GM23338 (cell line): ENCODE results near the gene NUP98. TPM values are rescaled to one million over a fixed set of nuclear protein-coding genes. Genes with fewer than 3 reads are reported as not detected.

Experiments used
- ATAC-seq: fragments of 200-7000 bp; cut with Tn5 transposase; 3 replicates; pipeline ENCODE4 v1.9.1; 2020
- DNase-seq: peaks from one replicate; pipeline ENCODE4 v3.0.0-alpha.2; 2015; ENCODE audit warnings: low spot score
- H2AFZ ChIP-seq: fragments of 200-600 bp; sonication (generic); 2 replicates; pipeline ENCODE4 v1.8.0; 2016; ENCODE audit warnings: antibody characterized with exemption, mild to moderate bottlenecking, moderate library complexity
- H3F3A ChIP-seq: fragments of 200-600 bp; sonication (generic); replicated peaks from 2 replicates; pipeline ENCODE4 v1.8.0; 2017; ENCODE audit warnings: antibody characterized with exemption, mixed run types, low read depth
- H3K27ac ChIP-seq: fragments of 200-600 bp; sonication (generic); 2 replicates; pipeline ENCODE4 v1.6.1; 2016; ENCODE audit warnings: low read depth
- H3K27me3 ChIP-seq: fragments of 200-600 bp; sonication (generic); 2 replicates; pipeline ENCODE4 v1.8.0; 2016; ENCODE audit warnings: mild to moderate bottlenecking, mixed run types, moderate library complexity; ENCODE audit not compliant: insufficient read depth
- H3K36me3 ChIP-seq: fragments of 200-600 bp; sonication (generic); 2 replicates; pipeline ENCODE4 v1.8.0; 2016; ENCODE audit warnings: mild to moderate bottlenecking; ENCODE audit not compliant: insufficient read depth
- H3K4me1 ChIP-seq: fragments of 200-600 bp; sonication (generic); 2 replicates; pipeline ENCODE4 v1.8.0; 2016; ENCODE audit warnings: mild to moderate bottlenecking, moderate library complexity; ENCODE audit not compliant: insufficient read depth
- H3K4me2 ChIP-seq: fragments of 200-600 bp; sonication (generic); 2 replicates; pipeline ENCODE4 v1.7.1; 2017; ENCODE audit warnings: mixed run types
- H3K4me3 ChIP-seq: fragments of 200-600 bp; sonication (generic); 2 replicates; pipeline ENCODE4 v1.6.1; 2016; ENCODE audit warnings: mixed run types
- H3K79me2 ChIP-seq: fragments of 200-600 bp; sonication (generic); replicated peaks from 2 replicates; pipeline ENCODE4 v1.8.0; 2017; ENCODE audit warnings: mild to moderate bottlenecking; ENCODE audit not compliant: insufficient read depth
- H3K9me2 ChIP-seq: fragments of 200-600 bp; sonication (generic); 2 replicates; pipeline ENCODE4 v1.8.0; 2017; ENCODE audit not compliant: insufficient read depth
- H4K20me1 ChIP-seq: fragments of 200-600 bp; sonication (generic); replicated peaks from 2 replicates; pipeline ENCODE4 v1.8.0; 2017; ENCODE audit warnings: mild to moderate bottlenecking; ENCODE audit not compliant: insufficient read depth
- H3K27ac Mint-ChIP-seq: 2 replicates; pipeline ENCODE4 v1.8.0; 2020; ENCODE audit warnings: inconsistent platforms, mild to moderate bottlenecking, moderate library complexity, mixed read lengths
- H3K27me3 Mint-ChIP-seq: 3 replicates; pipeline ENCODE4 v1.8.0; 2022; ENCODE audit warnings: low read depth, mild to moderate bottlenecking, moderate library complexity, mixed read lengths, inconsistent platforms; ENCODE audit not compliant: insufficient read depth, poor library complexity
- H3K36me3 Mint-ChIP-seq: 3 replicates; pipeline ENCODE4 v1.8.0; 2021; ENCODE audit warnings: low read depth, mild to moderate bottlenecking, inconsistent platforms, moderate library complexity, mixed read lengths
- H3K4me1 Mint-ChIP-seq: 3 replicates; pipeline ENCODE4 v1.8.0; 2020; ENCODE audit warnings: mild to moderate bottlenecking, inconsistent platforms, mixed read lengths
- H3K4me3 Mint-ChIP-seq: 3 replicates; pipeline ENCODE4 v1.8.0; 2021; ENCODE audit warnings: moderate library complexity, mild to moderate bottlenecking, inconsistent platforms, mixed read lengths
- H3K9me3 Mint-ChIP-seq: 3 replicates; pipeline ENCODE4 v1.8.0; 2020; ENCODE audit warnings: moderate library complexity, mild to moderate bottlenecking, inconsistent platforms, mixed read lengths
- CREB1 ChIP-seq: fragments of 250-450 bp; sonication (Bioruptor Pico); IDR thresholded peaks from 2 replicates; pipeline ENCODE4 v1.5.0; 2020; ENCODE audit warnings: low read depth, mild to moderate bottlenecking, moderate library complexity
- ETS1 ChIP-seq: IDR thresholded peaks from 2 replicates; pipeline ENCODE4 v1.6.1; 2016; ENCODE audit warnings: antibody characterized with exemption
- EZH2 ChIP-seq: fragments of 200-600 bp; sonication (generic); IDR thresholded peaks from one replicate; pipeline ENCODE4 v1.8.0; 2017; ENCODE audit warnings: antibody characterized with exemption, mild to moderate bottlenecking, low read depth; ENCODE audit not compliant: unreplicated experiment
- EZH2phosphoT487 ChIP-seq: fragments of 200-600 bp; sonication (generic); IDR thresholded peaks from one replicate; pipeline ENCODE4 v1.8.1; 2018; ENCODE audit warnings: antibody characterized with exemption; ENCODE audit not compliant: unreplicated experiment
- JUNB ChIP-seq: IDR thresholded peaks from one replicate; pipeline ENCODE4 v1.6.1; 2016; ENCODE audit warnings: antibody characterized with exemption; ENCODE audit not compliant: unreplicated experiment
- NANOG ChIP-seq: IDR thresholded peaks from 2 replicates; pipeline ENCODE4 v1.6.1; 2016; ENCODE audit warnings: antibody characterized with exemption, borderline replicate concordance
- STAT1 ChIP-seq: IDR thresholded peaks from one replicate; pipeline ENCODE4 v1.6.1; 2016; ENCODE audit warnings: antibody characterized with exemption; ENCODE audit not compliant: unreplicated experiment
- ZNF114 ChIP-seq: fragments of 250-450 bp; sonication (Bioruptor Pico); IDR thresholded peaks from 2 replicates; pipeline ENCODE4 v1.5.0; 2020; ENCODE audit warnings: mild to moderate bottlenecking, moderate library complexity
- ZNF331 ChIP-seq: fragments of 250-450 bp; sonication (Bioruptor Pico); IDR thresholded peaks from 2 replicates; pipeline ENCODE4 v1.5.0; 2020; ENCODE audit warnings: low read depth, mild to moderate bottlenecking, moderate library complexity
- ZNF462 ChIP-seq: fragments of 250-450 bp; sonication (Bioruptor Pico); IDR thresholded peaks from 2 replicates; pipeline ENCODE4 v1.5.0; 2020; ENCODE audit warnings: mild to moderate bottlenecking, moderate library complexity
- polyA plus RNA-seq: library from polyadenylated mRNA; unstranded; fragments of >200 nt; fragmentation: Nextera tagmentation; extraction: Ambion mirVana; gene quantifications from 2 replicates; pipeline ENCODE4 v1.2.1, GENCODE V29; 2016
- total RNA-seq: library from RNA; depleted of rRNA; stranded (reverse); fragments of >200 nt; shearing (Covaris generic); gene quantifications from 2 replicates; pipeline ENCODE4 v1.2.3, GENCODE V29; 2014
- TF ChIP-seq, protein P1 (sequence below): IDR thresholded peaks from one replicate; pipeline ENCODE4 v1.6.1; 2018; ENCODE audit warnings: antibody characterized with exemption; ENCODE audit not compliant: unreplicated experiment
- TF ChIP-seq, protein P2 (sequence below), 2 experiments: fragments of 200-600 bp in 1 of 2; sonication (generic) in 1 of 2; conservative IDR thresholded peaks; 2 replicates each; pipeline versions ENCODE4 v1.5.1 to v1.6.1; 2016 to 2017; ENCODE audit warnings: antibody characterized with exemption in 2 of 2, low read depth in 2 of 2, mild to moderate bottlenecking in 2 of 2, moderate library complexity in 1 of 2

Gene NUP98
- total and polyA plus RNA-seq, 2 experiments from 2014 or later = 23.9 to 174 TPM

DNA sequence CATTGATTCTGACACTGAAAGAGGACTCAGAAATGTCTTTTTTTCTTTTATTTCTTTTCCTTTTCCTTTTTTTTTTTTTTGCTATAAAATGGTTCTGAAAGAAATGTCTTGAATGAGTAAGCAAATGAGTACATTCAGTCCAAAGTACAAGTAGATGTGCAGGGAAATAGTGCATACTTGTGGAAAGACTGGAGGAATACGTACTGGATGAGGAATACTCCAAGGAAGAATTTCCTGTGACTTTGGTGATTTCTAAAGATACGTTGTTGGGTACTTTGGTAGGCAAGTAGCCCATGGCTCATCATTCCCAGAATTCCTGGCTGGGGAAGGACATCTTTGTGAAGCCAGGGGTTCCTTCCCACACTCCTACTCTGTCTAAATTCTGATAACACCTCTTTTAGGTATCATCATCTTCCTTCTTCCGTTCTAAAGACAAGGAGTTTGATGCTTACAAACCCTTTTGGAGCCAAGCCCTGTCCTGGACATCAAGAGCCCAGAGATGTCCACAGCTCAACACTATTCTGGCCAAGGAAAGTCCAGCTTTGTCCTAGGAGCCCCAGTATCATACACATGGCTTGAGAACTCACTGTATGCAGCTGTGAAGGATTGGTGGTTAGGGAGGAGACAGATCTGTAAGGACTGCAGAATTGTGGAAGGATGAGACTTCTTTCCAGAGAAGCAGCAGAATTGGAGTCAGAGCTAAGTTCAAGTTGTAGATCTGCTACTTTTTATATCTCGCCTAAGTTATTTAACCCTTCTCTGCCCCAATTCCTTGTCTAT, 4.8 kb upstream of the NUP98 start:
- peaks cover 8% of the 10 kb centered on the region; the same call in 1 of the 2 replicates for H3F3A ChIP-seq
- Mint-ChIP-seq H3K36me3 (no peaks in the 10 kb centered on the region), H3K4me3 (no peak overlapping the region), H3K27ac (no peak overlapping the region), H3K9me3 (no peaks in the 10 kb centered on the region; the same call in 2 of the 3 replicates), H3K27me3 (peaks cover 7% of the 10 kb centered on the region), H3K4me1 (peaks cover 3% of the 10 kb centered on the region; the same call in 2 of the 3 replicates)
- DNase-seq (no peak), ATAC-seq (no peak)
- no peaks in the 10 kb centered on the region for H3K9me2 ChIP-seq
- H2AFZ ChIP-seq = no peak overlapping the region
- no peaks in the 10 kb centered on the region for H4K20me1 ChIP-seq
- H3K36me3 ChIP-seq = no peaks in the 10 kb centered on the region
- H3K4me3 ChIP-seq = no peak overlapping the region
- H3K27me3 ChIP-seq = no peaks in the 10 kb centered on the region
- H3K4me1 ChIP-seq = 0 out of 2 replicates have a peak, but pooled peaks cover 5% of the 10 kb centered on the region
- no peak overlapping the region for H3K4me2 ChIP-seq
- H3K79me2 ChIP-seq = peaks cover under 1% of the 10 kb centered on the region; the same call in 1 of the 2 replicates
- no peak overlapping the region for H3K27ac ChIP-seq
- no peak for TF ChIP-seq CREB1 (CRISPR knock-in tag)
- no peak for TF ChIP-seq EZH2phosphoT487
- TF ChIP-seq ZNF462 = no peak
- TF ChIP-seq ZNF114 = no peak
- TF ChIP-seq, protein P1, sequence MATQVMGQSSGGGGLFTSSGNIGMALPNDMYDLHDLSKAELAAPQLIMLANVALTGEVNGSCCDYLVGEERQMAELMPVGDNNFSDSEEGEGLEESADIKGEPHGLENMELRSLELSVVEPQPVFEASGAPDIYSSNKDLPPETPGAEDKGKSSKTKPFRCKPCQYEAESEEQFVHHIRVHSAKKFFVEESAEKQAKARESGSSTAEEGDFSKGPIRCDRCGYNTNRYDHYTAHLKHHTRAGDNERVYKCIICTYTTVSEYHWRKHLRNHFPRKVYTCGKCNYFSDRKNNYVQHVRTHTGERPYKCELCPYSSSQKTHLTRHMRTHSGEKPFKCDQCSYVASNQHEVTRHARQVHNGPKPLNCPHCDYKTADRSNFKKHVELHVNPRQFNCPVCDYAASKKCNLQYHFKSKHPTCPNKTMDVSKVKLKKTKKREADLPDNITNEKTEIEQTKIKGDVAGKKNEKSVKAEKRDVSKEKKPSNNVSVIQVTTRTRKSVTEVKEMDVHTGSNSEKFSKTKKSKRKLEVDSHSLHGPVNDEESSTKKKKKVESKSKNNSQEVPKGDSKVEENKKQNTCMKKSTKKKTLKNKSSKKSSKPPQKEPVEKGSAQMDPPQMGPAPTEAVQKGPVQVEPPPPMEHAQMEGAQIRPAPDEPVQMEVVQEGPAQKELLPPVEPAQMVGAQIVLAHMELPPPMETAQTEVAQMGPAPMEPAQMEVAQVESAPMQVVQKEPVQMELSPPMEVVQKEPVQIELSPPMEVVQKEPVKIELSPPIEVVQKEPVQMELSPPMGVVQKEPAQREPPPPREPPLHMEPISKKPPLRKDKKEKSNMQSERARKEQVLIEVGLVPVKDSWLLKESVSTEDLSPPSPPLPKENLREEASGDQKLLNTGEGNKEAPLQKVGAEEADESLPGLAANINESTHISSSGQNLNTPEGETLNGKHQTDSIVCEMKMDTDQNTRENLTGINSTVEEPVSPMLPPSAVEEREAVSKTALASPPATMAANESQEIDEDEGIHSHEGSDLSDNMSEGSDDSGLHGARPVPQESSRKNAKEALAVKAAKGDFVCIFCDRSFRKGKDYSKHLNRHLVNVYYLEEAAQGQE = no peak
- TF ChIP-seq STAT1 = no peak
- no peak for TF ChIP-seq ZNF331 (CRISPR knock-in tag)
- TF ChIP-seq, protein P2, sequence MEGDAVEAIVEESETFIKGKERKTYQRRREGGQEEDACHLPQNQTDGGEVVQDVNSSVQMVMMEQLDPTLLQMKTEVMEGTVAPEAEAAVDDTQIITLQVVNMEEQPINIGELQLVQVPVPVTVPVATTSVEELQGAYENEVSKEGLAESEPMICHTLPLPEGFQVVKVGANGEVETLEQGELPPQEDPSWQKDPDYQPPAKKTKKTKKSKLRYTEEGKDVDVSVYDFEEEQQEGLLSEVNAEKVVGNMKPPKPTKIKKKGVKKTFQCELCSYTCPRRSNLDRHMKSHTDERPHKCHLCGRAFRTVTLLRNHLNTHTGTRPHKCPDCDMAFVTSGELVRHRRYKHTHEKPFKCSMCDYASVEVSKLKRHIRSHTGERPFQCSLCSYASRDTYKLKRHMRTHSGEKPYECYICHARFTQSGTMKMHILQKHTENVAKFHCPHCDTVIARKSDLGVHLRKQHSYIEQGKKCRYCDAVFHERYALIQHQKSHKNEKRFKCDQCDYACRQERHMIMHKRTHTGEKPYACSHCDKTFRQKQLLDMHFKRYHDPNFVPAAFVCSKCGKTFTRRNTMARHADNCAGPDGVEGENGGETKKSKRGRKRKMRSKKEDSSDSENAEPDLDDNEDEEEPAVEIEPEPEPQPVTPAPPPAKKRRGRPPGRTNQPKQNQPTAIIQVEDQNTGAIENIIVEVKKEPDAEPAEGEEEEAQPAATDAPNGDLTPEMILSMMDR (conservative IDR thresholded peaks at IDR 0.05; ENCODE audit: low read depth in 2 of 2) = no peak
- TF ChIP-seq EZH2 = no peak
- TF ChIP-seq JUNB = no peak
- no peak for TF ChIP-seq ETS1
- TF ChIP-seq NANOG = no peak
